Neural cell (in vitro differentiated cells): ENCODE data around the gene ENO2.
"Not testable (repeated sequence)": the region's sequence is repeated elsewhere in the genome, so short reads cannot be mapped to it uniquely, and the experiment has no call there.

Experiments
- CTCF ChIP-seq: fragments of 450-650 bp; IDR thresholded peaks from 2 replicates; pipeline ENCODE4 v1.5.1; 2014; ENCODE audit warnings: antibody characterized with exemption, mild to moderate bottlenecking, moderate library complexity; ENCODE audit not compliant: poor library complexity, severe bottlenecking
- EP300 ChIP-seq: fragments of 450-650 bp; conservative IDR thresholded peaks from 2 replicates; pipeline ENCODE4 v1.6.1; 2014; ENCODE audit warnings: antibody characterized with exemption, mild to moderate bottlenecking, moderate library complexity; ENCODE audit not compliant: poor library complexity, severe bottlenecking
- EZH2 ChIP-seq: fragments of 200-600, 300-800 bp; shearing (Covaris generic), sonication (generic); IDR thresholded peaks from 2 replicates; pipeline ENCODE4 v1.6.1; 2014; ENCODE audit warnings: antibody characterized with exemption, low read length, borderline replicate concordance, mild to moderate bottlenecking; ENCODE audit not compliant: insufficient read depth, poor library complexity, severe bottlenecking
- MXI1 ChIP-seq: fragments of 450-650 bp; conservative IDR thresholded peaks from 2 replicates; pipeline ENCODE4 v1.6.1; 2014; ENCODE audit warnings: antibody characterized with exemption, mild to moderate bottlenecking; ENCODE audit not compliant: poor library complexity, severe bottlenecking
- POLR2AphosphoS5 ChIP-seq: IDR thresholded peaks from 2 replicates; pipeline ENCODE4 v1.6.1; 2012
- RAD21 ChIP-seq: fragments of 450-650 bp; conservative IDR thresholded peaks from 2 replicates; pipeline ENCODE4 v1.6.1; 2014; ENCODE audit warnings: antibody characterized with exemption, mild to moderate bottlenecking, moderate library complexity
- SMC3 ChIP-seq: fragments of 450-650 bp; conservative IDR thresholded peaks from 2 replicates; pipeline ENCODE4 v1.6.1; 2014; ENCODE audit warnings: antibody characterized with exemption, mild to moderate bottlenecking, moderate library complexity; ENCODE audit not compliant: poor library complexity
- TAF1 ChIP-seq: IDR thresholded peaks from 2 replicates; pipeline ENCODE4 v1.6.1; 2012; ENCODE audit warnings: low read depth

- TF ChIP-seq CTCF, TAF1, SMC3, POLR2AphosphoS5, EP300, EZH2, MXI1, RAD21: not testable (repeated sequence)
Observed at GRCh38 chr12:6889775-6890573, 24.4 kb upstream of the ENO2 start.
